ENCODE measurements around the gene BCDIN3D.

BCDIN3D gene

GRCh38 chr12:49803693-49804450 lies 39.0 kb downstream of the BCDIN3D start:
- H3K36me3 ChIP-seq (ENCODE audit: control insufficient read depth, insufficient read depth, low read length), result peaks cover 57% of the 10 kb centered on the region

GRCh38 chr12:49801141-49802063 lies 41.5 kb downstream of the BCDIN3D start:
- Histone ChIP-seq H3K4me3 (ENCODE audit: low read depth, low read length) (no peak overlapping the region), H3K9ac (ENCODE audit: low read length) (no peak overlapping the region), H3K27ac (ENCODE audit: low read depth, low read length) (no peak overlapping the region), H3K4me1 (ENCODE audit: control insufficient read depth, insufficient read depth, low read length) (no peaks in the 10 kb centered on the region), H3K36me3 (ENCODE audit: control insufficient read depth, insufficient read depth, low read length) (peaks cover 79% of the 10 kb centered on the region), H3K27me3 (ENCODE audit: control insufficient read depth, insufficient read depth, low read length) (no peaks in the 10 kb centered on the region), H3K9me3 (ENCODE audit: control insufficient read depth, insufficient read depth, low read depth, low read length) (no peaks in the 10 kb centered on the region)

More at GRCh38 chr12:49803693-49804450, 39.0 kb downstream of the BCDIN3D start:
- no peak overlapping the region for H3K27ac ChIP-seq (ENCODE audit: low read depth, low read length)
- peaks cover 12% of the 10 kb centered on the region for H3K4me1 ChIP-seq (ENCODE audit: control insufficient read depth, insufficient read depth, low read length)
- H3K9ac ChIP-seq (ENCODE audit: low read length), result no peak overlapping the region
- no peaks in the 10 kb centered on the region for H3K27me3 ChIP-seq (ENCODE audit: control insufficient read depth, insufficient read depth, low read length)
- H3K9me3 ChIP-seq (ENCODE audit: control insufficient read depth, insufficient read depth, low read depth, low read length), result no peaks in the 10 kb centered on the region
- no peak overlapping the region for H3K4me3 ChIP-seq (ENCODE audit: low read depth, low read length)

- Histone ChIP-seq H3K27me3 (ENCODE audit: control insufficient read depth, insufficient read depth, low read length) (no peaks in the 10 kb centered on the region), H3K9me3 (ENCODE audit: control insufficient read depth, insufficient read depth, low read depth, low read length) (no peaks in the 10 kb centered on the region), H3K27ac (ENCODE audit: low read depth, low read length) (no peak overlapping the region), H3K9ac (ENCODE audit: low read length) (no peak overlapping the region), H3K4me1 (ENCODE audit: control insufficient read depth, insufficient read depth, low read length) (no peaks in the 10 kb centered on the region), H3K4me3 (ENCODE audit: low read depth, low read length) (no peak overlapping the region), H3K36me3 (ENCODE audit: control insufficient read depth, insufficient read depth, low read length) (peaks cover 74% of the 10 kb centered on the region)
These were observed 42.3 kb downstream of the BCDIN3D start for GRCh38 chr12:49800421-49801140.

- H3K36me3 ChIP-seq (ENCODE audit: control insufficient read depth, insufficient read depth, low read length), result peaks cover 61% of the 10 kb centered on the region
- no peak overlapping the region for H3K27ac ChIP-seq (ENCODE audit: low read depth, low read length)
- H3K27me3 ChIP-seq (ENCODE audit: control insufficient read depth, insufficient read depth, low read length), result no peaks in the 10 kb centered on the region
- no peak overlapping the region for H3K4me3 ChIP-seq (ENCODE audit: low read depth, low read length)
- no peaks in the 10 kb centered on the region for H3K9me3 ChIP-seq (ENCODE audit: control insufficient read depth, insufficient read depth, low read depth, low read length)
- no peak overlapping the region for H3K9ac ChIP-seq (ENCODE audit: low read length)
- H3K4me1 ChIP-seq (ENCODE audit: control insufficient read depth, insufficient read depth, low read length), result no peaks in the 10 kb centered on the region
These were observed 44.0 kb downstream of the BCDIN3D start for GRCh38 chr12:49798934-49799333.

GRCh38 chr12:49798248-49798647 lies 44.7 kb downstream of the BCDIN3D start:
- no peak overlapping the region for H3K9ac ChIP-seq (ENCODE audit: low read length)
- no peaks in the 10 kb centered on the region for H3K4me1 ChIP-seq (ENCODE audit: control insufficient read depth, insufficient read depth, low read length)
- no peak overlapping the region for H3K4me3 ChIP-seq (ENCODE audit: low read depth, low read length)
- no peaks in the 10 kb centered on the region for H3K9me3 ChIP-seq (ENCODE audit: control insufficient read depth, insufficient read depth, low read depth, low read length)
- no peak overlapping the region for H3K27ac ChIP-seq (ENCODE audit: low read depth, low read length)
- peaks cover 57% of the 10 kb centered on the region for H3K36me3 ChIP-seq (ENCODE audit: control insufficient read depth, insufficient read depth, low read length)
- H3K27me3 ChIP-seq (ENCODE audit: control insufficient read depth, insufficient read depth, low read length), result no peaks in the 10 kb centered on the region

GRCh38 chr12:49797449-49797776 lies 45.5 kb downstream of the BCDIN3D start:
- H3K9me3 ChIP-seq (ENCODE audit: control insufficient read depth, insufficient read depth, low read depth, low read length), result no peaks in the 10 kb centered on the region
- H3K27ac ChIP-seq (ENCODE audit: low read depth, low read length), result no peak overlapping the region
- H3K27me3 ChIP-seq (ENCODE audit: control insufficient read depth, insufficient read depth, low read length), result no peaks in the 10 kb centered on the region
- no peak overlapping the region for H3K9ac ChIP-seq (ENCODE audit: low read length)
- H3K4me3 ChIP-seq (ENCODE audit: low read depth, low read length), result no peak overlapping the region
- H3K4me1 ChIP-seq (ENCODE audit: control insufficient read depth, insufficient read depth, low read length), result no peaks in the 10 kb centered on the region
- peaks cover 49% of the 10 kb centered on the region for H3K36me3 ChIP-seq (ENCODE audit: control insufficient read depth, insufficient read depth, low read length)

- Histone ChIP-seq H3K9me3 (ENCODE audit: control insufficient read depth, insufficient read depth, low read depth, low read length) (no peaks in the 10 kb centered on the region), H3K36me3 (ENCODE audit: control insufficient read depth, insufficient read depth, low read length) (peaks cover 53% of the 10 kb centered on the region), H3K27me3 (ENCODE audit: control insufficient read depth, insufficient read depth, low read length) (no peaks in the 10 kb centered on the region), H3K9ac (ENCODE audit: low read length) (no peak overlapping the region), H3K4me1 (ENCODE audit: control insufficient read depth, insufficient read depth, low read length) (no peaks in the 10 kb centered on the region), H3K27ac (ENCODE audit: low read depth, low read length) (no peak overlapping the region), H3K4me3 (ENCODE audit: low read depth, low read length) (no peak overlapping the region)
These were observed 46.1 kb downstream of the BCDIN3D start for GRCh38 chr12:49796606-49797448.

GRCh38 chr12:49796155-49796554 lies 46.8 kb downstream of the BCDIN3D start:
- Histone ChIP-seq H3K4me1 (ENCODE audit: control insufficient read depth, insufficient read depth, low read length) (no peaks in the 10 kb centered on the region), H3K9ac (ENCODE audit: low read length) (no peak overlapping the region), H3K27ac (ENCODE audit: low read depth, low read length) (no peak overlapping the region), H3K9me3 (ENCODE audit: control insufficient read depth, insufficient read depth, low read depth, low read length) (no peaks in the 10 kb centered on the region), H3K4me3 (ENCODE audit: low read depth, low read length) (no peak overlapping the region), H3K27me3 (ENCODE audit: control insufficient read depth, insufficient read depth, low read length) (no peaks in the 10 kb centered on the region), H3K36me3 (ENCODE audit: control insufficient read depth, insufficient read depth, low read length) (peaks cover 51% of the 10 kb centered on the region)

- H3K4me3 ChIP-seq (ENCODE audit: low read depth, low read length), result no peak overlapping the region
- no peaks in the 10 kb centered on the region for H3K27me3 ChIP-seq (ENCODE audit: control insufficient read depth, insufficient read depth, low read length)
- no peak overlapping the region for H3K27ac ChIP-seq (ENCODE audit: low read depth, low read length)
- no peak overlapping the region for H3K9ac ChIP-seq (ENCODE audit: low read length)
- H3K4me1 ChIP-seq (ENCODE audit: control insufficient read depth, insufficient read depth, low read length), result peaks cover 3% of the 10 kb centered on the region; the same call in 1 of the 2 replicates
- H3K36me3 ChIP-seq (ENCODE audit: control insufficient read depth, insufficient read depth, low read length), result peaks cover 46% of the 10 kb centered on the region
- no peaks in the 10 kb centered on the region for H3K9me3 ChIP-seq (ENCODE audit: control insufficient read depth, insufficient read depth, low read depth, low read length)
These were observed 47.2 kb downstream of the BCDIN3D start for GRCh38 chr12:49795654-49796105.

All from HUES6 (cell line).